ENCODE data around the gene NUP188.

DNA sequence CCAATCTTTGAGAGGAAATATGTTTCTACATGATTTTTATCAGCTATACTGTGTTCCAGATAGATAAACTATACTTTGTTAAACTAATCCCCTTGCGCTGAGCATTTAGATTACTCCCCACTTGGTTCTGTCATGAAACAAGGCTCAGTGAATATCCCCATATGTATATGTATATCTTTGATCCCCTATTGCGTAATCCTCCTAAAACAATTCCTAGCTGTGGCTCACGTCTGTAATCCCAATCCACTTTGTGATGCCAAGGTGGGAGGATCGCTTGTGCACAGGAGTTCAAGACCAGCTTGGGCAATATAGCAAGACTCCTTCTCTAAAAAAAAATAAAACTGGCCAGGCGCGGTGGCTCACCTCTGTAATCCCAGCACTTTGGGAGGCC, 24.0 kb upstream of the NUP188 start:
- TF ChIP-seq, protein P1, sequence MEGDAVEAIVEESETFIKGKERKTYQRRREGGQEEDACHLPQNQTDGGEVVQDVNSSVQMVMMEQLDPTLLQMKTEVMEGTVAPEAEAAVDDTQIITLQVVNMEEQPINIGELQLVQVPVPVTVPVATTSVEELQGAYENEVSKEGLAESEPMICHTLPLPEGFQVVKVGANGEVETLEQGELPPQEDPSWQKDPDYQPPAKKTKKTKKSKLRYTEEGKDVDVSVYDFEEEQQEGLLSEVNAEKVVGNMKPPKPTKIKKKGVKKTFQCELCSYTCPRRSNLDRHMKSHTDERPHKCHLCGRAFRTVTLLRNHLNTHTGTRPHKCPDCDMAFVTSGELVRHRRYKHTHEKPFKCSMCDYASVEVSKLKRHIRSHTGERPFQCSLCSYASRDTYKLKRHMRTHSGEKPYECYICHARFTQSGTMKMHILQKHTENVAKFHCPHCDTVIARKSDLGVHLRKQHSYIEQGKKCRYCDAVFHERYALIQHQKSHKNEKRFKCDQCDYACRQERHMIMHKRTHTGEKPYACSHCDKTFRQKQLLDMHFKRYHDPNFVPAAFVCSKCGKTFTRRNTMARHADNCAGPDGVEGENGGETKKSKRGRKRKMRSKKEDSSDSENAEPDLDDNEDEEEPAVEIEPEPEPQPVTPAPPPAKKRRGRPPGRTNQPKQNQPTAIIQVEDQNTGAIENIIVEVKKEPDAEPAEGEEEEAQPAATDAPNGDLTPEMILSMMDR (IDR thresholded peaks at IDR 0.05) = no peak
- no peak for TF ChIP-seq POLR2A (IDR thresholded peaks at IDR 0.05)
